ENCODE data around the gene CHCHD1.
"Not testable (repeated sequence)": the region's sequence is repeated elsewhere in the genome, so short reads cannot be mapped to it uniquely, and the experiment has no call there.

Gene CHCHD1

DNA sequence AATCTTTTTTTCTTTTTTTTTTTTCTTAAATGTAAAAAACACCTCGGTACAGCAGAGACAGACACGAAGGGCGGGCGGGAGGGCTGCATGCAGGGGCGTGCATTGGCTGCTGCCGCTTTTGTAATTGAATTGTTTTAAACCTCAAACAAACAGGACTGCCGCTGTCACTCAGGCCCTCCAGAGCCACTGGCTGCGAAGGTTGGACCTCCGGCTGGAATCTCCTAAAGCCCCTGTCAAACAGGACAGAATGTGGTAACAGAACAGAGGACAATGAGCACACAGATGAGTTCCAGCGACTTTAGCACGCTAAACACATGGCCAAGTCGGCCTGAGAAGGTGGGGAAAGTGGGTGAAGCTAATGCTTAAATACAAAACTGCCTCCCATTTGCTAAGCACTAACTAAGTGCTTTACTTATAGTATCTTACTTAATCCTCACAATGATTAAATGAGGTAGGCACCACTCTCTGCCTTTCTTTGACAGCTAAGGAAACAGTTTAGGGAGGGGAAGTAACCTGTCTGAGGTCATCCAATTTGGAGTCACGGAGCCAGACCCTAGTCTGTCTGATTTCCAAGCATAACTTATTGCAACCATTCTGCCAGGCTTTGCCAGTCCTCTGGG lies 32.5 kb downstream of the CHCHD1 start:
- DNase-seq: no peak

DNA sequence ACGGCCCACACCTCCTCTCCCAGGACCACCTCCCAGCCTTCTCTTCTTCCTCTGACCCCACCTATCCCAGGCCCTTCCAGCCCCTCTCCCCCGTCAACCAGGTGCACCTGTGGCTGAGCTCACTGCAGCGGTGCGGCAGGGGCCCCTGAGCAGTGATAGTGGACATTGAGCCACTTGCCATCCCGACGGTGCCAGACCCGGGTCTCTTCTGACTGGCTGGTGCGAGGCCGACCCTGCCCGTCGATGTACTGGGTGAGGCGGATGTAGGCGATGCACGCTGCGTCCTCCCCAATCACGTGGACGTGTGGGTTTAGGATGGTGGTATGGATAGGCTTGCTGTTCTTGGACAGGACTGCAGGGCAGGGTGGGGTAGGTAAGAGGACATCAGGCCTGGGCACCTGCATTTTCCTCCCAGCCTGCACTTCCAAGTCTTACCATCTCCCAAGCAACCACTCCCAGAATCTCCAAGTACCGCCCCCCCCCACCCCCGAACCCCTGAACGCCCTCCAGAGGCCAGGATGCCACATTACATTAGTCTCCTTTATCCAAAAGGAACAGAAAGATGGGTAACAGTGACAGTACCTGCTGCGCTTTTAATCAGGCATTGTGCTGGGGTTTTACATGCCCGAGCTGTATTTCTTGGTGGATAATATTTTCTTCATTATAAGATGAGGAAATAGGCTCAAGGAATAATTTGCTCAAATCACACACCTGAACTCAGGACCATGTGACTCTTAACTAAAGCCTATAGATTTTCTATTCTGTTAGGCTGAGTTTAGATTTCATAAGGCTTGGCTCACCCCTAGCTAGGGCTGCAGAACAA lies 33.3 kb downstream of the CHCHD1 start:
- no peak for DNase-seq

DNA sequence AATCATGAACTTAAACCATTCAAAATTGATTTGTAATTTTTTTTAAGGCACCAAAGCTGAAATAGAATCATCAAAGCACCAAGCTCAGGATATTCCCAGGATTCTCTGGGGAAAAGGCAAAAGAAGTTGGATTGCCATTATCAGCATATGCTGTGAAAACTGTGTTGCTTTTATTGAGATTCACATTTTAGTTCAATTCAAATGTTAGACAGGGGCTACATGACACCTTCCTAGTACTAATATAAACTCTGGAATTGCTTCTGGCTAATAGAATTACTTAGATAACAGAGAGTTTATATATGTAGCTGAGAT lies 33.8 kb downstream of the CHCHD1 start:
- no peak for DNase-seq

DNA sequence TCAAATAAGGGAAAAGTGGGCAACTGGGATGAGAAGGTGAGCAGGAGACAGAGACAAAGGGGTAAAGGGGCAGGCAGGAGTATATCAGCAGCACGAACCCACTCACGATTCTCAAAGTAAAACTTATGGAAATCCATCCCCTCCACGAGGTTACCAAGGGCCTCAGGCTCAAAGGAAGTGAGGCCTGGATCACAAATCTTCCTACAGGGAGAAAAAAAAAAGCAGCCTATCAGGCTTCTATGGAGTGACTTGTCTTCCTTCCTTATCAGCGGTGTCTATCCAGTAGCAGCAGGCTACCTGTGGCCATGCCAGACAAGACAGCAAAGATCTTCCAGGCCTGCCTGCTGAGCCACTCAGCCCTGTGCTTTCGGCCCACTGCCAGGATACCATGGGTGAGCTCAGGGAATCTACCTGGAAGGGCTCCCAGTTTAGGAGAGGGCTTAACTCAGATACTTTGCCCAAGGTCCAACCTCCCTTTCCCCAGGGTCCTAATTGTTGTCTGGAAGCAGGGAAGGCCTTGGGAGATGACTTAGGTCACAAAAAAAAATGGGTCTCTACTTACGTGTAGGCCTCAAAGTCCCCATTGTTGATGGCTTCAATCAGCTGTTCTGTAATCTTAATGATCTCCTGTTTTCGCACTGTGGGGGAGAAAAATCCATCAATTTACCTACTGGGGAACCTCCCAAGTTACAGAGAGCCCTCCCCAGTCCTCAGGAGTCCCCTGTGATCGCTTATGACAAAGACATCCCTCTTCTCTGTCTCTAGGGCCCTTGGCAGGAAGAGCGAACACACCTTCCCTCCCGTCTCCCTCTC lies 35.3 kb downstream of the CHCHD1 start:
- no peak for DNase-seq

DNA sequence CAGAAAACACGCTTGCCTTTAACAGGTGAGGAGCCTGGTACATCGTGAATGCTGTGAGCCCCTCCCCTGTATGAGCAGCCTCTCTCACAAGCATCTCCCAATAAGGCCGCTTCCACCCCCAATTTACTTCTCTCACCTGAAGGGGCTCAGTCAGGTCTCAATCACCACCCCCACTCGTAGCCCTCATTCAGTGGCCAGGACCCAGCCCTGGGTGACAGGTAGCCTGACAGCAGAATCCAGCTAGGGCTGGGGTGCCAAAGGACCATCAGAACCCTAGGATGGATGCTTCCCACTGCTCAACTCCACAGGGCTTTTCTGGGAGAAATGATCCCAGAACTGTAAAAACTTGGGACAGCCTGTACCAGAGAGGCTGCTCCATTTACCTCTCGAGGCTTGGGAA lies 36.0 kb downstream of the CHCHD1 start:
- no peak for DNase-seq

DNA sequence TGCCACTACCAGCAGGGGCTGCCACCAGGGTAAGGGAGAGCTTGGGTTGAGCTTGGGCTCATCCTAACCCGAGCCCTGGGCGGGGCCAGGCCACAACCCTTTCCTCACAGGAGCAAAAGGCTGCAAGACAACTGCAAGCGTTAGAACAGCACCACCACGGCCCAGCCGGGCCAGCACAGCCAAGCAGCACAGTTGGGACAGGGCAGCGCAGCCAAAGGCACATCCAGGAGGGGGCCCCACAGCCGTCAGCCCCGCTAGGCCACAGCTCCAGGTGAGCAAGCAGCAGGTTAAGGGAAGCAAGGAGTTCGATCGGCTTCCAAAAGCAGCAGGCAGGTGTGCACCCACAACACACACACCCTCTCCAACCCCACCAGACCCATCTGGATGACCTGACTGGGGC lies 36.6 kb downstream of the CHCHD1 start:
- no peak for DNase-seq

DNA sequence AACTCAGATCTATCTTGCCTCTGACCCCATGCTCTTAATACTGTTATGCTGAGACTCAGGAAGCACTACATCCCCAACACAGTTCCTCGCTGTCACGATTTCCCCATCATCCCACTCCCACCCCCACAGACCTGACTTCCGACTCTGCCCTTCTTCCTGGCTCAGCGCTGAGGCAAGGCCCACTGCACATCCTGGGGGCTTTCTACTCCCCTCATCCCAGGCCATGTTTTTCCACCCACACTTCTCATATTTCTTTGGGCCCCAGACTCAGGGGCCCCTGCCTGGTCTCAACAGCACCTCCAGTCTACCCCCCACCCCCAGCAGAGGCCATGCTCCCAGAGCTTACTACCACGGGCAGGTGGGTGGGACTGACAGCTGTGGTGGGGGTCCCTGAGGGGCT lies 37.2 kb downstream of the CHCHD1 start:
- no peak for DNase-seq

DNA sequence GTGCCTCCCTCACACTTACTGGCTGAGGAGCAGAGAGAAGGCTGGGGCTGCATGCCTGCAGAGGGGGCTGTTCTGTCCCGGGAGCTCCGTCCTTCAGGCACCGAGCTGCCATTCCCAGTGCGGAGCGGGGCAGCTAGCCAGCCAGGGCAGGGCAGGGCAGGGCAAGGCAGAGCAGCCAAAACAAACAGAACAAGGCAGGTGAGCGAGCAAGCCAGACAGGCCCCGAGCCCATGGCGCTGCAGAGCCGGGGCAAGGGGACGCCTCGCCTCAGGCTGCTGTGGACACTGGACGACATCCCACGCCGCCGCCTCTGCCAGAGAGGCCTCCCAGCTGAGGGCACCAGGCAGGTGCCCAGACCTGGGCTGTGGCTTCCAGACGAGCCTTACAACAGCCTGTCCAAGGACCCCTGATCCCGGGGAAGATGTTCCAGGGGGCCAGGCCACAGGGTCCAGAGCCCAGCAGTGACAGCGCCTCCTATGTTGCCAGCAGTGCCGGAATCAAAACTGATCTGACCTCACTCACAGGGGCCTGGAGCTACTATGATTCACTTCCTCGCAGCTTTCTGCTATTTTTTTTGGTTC lies 37.8 kb downstream of the CHCHD1 start:
- DNase-seq: no peak

DNA sequence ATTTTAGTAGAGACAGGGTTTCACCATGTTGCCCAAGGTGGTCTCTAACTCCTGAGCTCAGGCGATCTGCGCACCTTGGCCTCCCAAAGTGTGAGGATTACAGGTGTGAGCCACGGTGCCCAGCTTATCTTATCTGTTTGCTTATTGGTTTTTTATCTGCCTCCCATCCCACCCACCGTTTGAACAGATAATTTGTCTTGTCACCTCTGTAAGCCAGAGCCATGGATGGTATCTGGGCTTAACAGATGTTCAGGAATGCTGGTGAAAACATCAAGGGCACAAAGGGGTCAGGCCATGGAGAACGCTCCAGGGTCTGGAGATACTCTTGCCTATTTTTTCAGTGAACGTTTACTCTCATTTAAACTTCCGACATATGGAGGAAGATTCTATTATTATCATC lies 41.5 kb downstream of the CHCHD1 start:
- DNase-seq: no peak

DNA sequence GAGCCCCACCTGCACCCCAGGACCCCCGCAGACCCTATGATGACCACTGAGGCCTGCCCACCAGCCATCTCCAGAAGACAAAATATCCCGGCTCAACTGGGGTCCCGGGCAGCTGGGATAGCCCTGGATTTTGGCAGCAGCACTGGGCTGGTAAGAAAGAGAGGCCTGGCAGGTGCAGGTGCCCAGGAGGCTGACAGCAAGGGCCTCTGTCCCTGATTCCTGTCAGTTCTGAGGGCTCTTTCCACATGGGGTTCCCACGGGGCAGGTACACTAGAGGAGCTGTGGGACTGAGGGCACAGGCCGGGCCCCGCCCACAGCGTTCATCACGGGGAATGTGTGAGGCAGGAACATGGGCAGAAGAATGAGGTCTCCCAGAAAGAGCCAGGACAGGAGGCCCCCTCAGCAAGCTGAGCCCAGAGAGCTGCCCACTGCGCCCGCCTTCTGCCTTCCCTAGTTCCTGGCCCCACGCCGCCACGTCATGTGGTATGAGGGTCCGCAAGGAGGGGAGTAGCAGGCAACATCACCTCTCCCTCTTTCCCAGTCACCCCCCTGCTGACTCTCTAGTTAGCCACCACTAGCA lies 42.4 kb downstream of the CHCHD1 start:
- DNase-seq: no peak

DNA sequence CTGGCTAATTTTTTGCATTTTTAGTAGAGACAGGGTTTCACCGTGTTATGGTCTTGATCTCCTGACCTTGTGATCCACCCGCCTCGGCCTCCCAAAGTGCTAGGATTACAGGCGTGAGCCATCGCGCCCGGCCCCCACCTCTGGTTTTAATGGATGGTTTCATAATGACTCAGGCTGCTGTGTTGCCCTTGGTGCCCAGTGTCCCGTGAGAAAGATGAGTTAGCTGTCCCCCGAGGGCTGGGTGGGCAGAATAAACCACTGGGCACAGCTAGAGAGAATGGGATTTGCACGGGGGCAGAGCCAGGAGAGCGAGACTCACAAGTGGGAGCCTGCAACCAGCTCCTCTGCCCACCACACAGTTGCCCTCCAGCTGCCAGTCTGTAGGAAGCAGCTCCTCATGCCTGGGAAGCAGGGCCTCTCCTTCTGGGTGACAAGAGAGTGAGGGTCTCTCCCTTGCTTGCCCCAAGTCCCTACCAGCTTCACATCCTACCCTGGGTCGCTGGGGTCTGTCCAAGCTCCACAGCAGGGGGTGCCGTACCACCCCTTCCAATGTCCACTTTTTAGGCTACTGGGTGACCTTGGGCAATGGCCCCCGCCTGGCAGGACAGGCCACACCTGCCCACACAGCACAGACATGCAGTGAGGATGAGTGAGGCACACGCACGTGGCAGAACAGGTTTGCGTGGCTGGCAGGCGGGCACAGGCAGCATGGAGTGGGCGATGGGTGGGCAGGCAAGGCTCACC lies 45.7 kb downstream of the CHCHD1 start:
- DNase-seq: no peak

DNA sequence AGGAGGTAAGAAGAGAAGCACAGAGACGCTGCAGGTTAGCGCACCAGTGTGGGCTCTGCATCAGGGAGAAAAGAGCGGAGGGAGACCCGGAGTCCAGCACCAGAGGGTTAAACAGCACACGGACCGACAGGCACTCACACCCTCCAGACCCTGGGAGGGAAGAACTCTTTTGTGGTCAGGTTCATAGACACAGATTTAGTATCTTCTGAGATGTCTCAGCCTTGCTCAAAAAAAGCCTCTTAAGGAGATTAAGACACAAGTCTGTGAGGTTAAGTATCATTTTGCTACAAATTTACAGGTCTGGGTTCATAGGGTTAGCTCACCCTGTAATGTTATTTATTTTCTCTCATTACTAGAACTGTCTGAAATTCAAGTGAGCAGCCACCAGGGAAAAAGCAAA lies 46.3 kb downstream of the CHCHD1 start:
- no peak for DNase-seq

DNA sequence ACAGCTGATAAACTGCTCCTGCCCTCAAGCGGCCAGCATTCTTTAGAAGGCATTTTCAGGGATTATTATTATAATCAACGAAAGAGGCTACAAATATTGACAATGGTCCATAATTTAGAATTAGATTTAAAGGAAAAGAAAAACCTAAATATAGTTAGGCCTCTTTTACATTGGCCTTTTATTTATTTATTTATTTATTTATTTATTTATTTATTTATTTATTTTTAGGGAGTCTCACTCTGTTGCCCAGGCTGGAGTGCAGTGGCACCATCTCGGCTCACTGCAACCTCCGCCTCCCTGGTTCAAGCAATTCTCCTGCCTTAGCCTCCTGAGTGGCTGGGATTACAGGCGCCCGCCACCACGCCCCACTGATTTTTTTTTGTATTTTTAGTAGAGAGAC lies 47.2 kb downstream of the CHCHD1 start:
- not testable (repeated sequence) for DNase-seq

Measured in fibroblast of skin of right quadriceps (primary cell).